Middle frontal gyrus (tissue), 1 donor: ENCODE results near the gene EXOSC10.
"Not testable (repeated sequence)": the region's sequence is repeated elsewhere in the genome, so short reads cannot be mapped to it uniquely, and the experiment has no call there.

ENCODE experiments used
- DNase-seq: peaks from one replicate; pipeline ENCODE4 v3.0.0-alpha.2; 2015; ENCODE audit warnings: low spot score; ENCODE audit errors: extremely low spot score

The EXOSC10 gene

GRCh38 chr1:11061652-11062365 is 37.9 kb downstream of the EXOSC10 start:
- no peak for DNase-seq

- peak; percentile 86 for DNase-seq
Measured at GRCh38 chr1:11059968-11060830, 39.5 kb downstream of the EXOSC10 start, which contains the start of gene SRM. Gene SRM, minus strand, starts transcription at chr1:11060018. Its CDS starts 75 bp downstream, at chr1:11059943.

GRCh38 chr1:11059155-11059967 is 40.3 kb downstream of the EXOSC10 start:
- no peak for DNase-seq

GRCh38 chr1:11058595-11059154 is 41.0 kb downstream of the EXOSC10 start:
- no peak for DNase-seq

GRCh38 chr1:11058026-11058425 is 41.6 kb downstream of the EXOSC10 start:
- no peak for DNase-seq

GRCh38 chr1:11057477-11057876 is 42.2 kb downstream of the EXOSC10 start:
- no peak for DNase-seq

GRCh38 chr1:11056504-11056903 is 43.2 kb downstream of the EXOSC10 start:
- no peak for DNase-seq

GRCh38 chr1:11055676-11056075 is 44.0 kb downstream of the EXOSC10 start:
- no peak for DNase-seq

- DNase-seq, result no peak
Measured at GRCh38 chr1:11054666-11055065, 45.0 kb downstream of the EXOSC10 start.

- no peak for DNase-seq
Measured at GRCh38 chr1:11054181-11054580, 45.5 kb downstream of the EXOSC10 start.

GRCh38 chr1:11053758-11054137 is 45.9 kb downstream of the EXOSC10 start:
- DNase-seq, result no peak

GRCh38 chr1:11052839-11053757 is 46.6 kb downstream of the EXOSC10 start:
- DNase-seq, result no peak

- no peak for DNase-seq
Measured at GRCh38 chr1:11051781-11052511, 47.7 kb downstream of the EXOSC10 start.

GRCh38 chr1:11051121-11051520 is 48.5 kb downstream of the EXOSC10 start:
- not testable (repeated sequence) for DNase-seq

GRCh38 chr1:11046625-11047365 is 52.9 kb downstream of the EXOSC10 start, which contains the start of gene MASP2:
Gene MASP2, minus strand, starts transcription at chr1:11047239. Its CDS starts 32 bp downstream, at chr1:11047207.
- DNase-seq, result no peak

- DNase-seq, result no peak
Measured at GRCh38 chr1:11046270-11046566, 53.5 kb downstream of the EXOSC10 start.

GRCh38 chr1:11045428-11046269 is 54.0 kb downstream of the EXOSC10 start:
- no peak for DNase-seq

GRCh38 chr1:11044849-11045427 is 54.7 kb downstream of the EXOSC10 start:
- DNase-seq, result no peak
